RWPE2 (cell line): Measurements from ENCODE around the gene MUC4.

Experiments used
- ATAC-seq: fragments of 200-7000 bp; cut with Tn5 transposase; 3 replicates; pipeline ENCODE4 v1.9.1; 2021; ENCODE audit warnings: low read depth
- DNase-seq: peaks from one replicate; pipeline ENCODE4 v3.0.0-alpha.2; 2020; ENCODE audit warnings: low spot score
- H3K27ac ChIP-seq: fragments of 450-650 bp; 2 replicates; pipeline ENCODE4 v1.5.1; 2017; ENCODE audit warnings: mild to moderate bottlenecking; ENCODE audit not compliant: poor library complexity, severe bottlenecking
- H3K27me3 ChIP-seq: fragments of 250-450 bp; sonication (Bioruptor Pico); 2 replicates; pipeline ENCODE4 v1.5.1; 2021; ENCODE audit warnings: mild to moderate bottlenecking, moderate library complexity; ENCODE audit not compliant: insufficient read depth, poor library complexity, severe bottlenecking
- H3K36me3 ChIP-seq: fragments of 250-450 bp; sonication (Bioruptor Pico); 2 replicates; pipeline ENCODE4 v1.5.1; 2020; ENCODE audit warnings: low read depth, mild to moderate bottlenecking, moderate library complexity
- H3K4me1 ChIP-seq: fragments of 250-450 bp; sonication (Bioruptor Pico); 2 replicates; pipeline ENCODE4 v1.5.1; 2021; ENCODE audit warnings: mild to moderate bottlenecking, moderate library complexity; ENCODE audit not compliant: insufficient read depth, poor library complexity, severe bottlenecking
- H3K4me3 ChIP-seq: fragments of 250-450 bp; sonication (Bioruptor Pico); 2 replicates; pipeline ENCODE4 v1.5.1; 2021; ENCODE audit warnings: mild to moderate bottlenecking, moderate library complexity; ENCODE audit not compliant: severe bottlenecking
- H3K9me3 ChIP-seq: fragments of 250-450 bp; sonication (Bioruptor Pico); 2 replicates; pipeline ENCODE4 v1.5.1; 2021; ENCODE audit warnings: mild to moderate bottlenecking, moderate library complexity; ENCODE audit not compliant: severe bottlenecking
- CTCF ChIP-seq: fragments of 450-650 bp; IDR thresholded peaks from one replicate; pipeline ENCODE4 v1.5.1; 2017; ENCODE audit warnings: mild to moderate bottlenecking, moderate library complexity; ENCODE audit not compliant: poor library complexity, severe bottlenecking

Gene MUC4

GRCh38 chr3:195853036-195853435, 41.3 kb upstream of the MUC4 start:
- Histone ChIP-seq H3K9me3 (no peaks in the 10 kb centered on the region), H3K27ac (no peak overlapping the region), H3K4me3 (no peak overlapping the region), H3K27me3 (no peaks in the 10 kb centered on the region), H3K4me1 (no peaks in the 10 kb centered on the region), H3K36me3 (no peaks in the 10 kb centered on the region)
- ATAC-seq (no peak), DNase-seq (no peak)
- TF ChIP-seq CTCF: no peak

- no peak overlapping the region for H3K4me3 ChIP-seq
- peak; percentile 99 for TF ChIP-seq CTCF
- no peak for DNase-seq
Observed at GRCh38 chr3:195850857-195851543, 39.3 kb upstream of the MUC4 start.

GRCh38 chr3:195849322-195850074, 37.8 kb upstream of the MUC4 start:
- Histone ChIP-seq H3K4me1 (peaks cover 4% of the 10 kb centered on the region), H3K36me3 (no peaks in the 10 kb centered on the region), H3K27ac (no peak overlapping the region), H3K9me3 (no peaks in the 10 kb centered on the region), H3K4me3 (no peak overlapping the region), H3K27me3 (no peaks in the 10 kb centered on the region)
- peak; percentile 52 for ATAC-seq
- TF ChIP-seq CTCF: peak; percentile 70
- DNase-seq: no peak

More at GRCh38 chr3:195850857-195851543, 39.3 kb upstream of the MUC4 start:
- Histone ChIP-seq H3K4me1 (peaks cover 4% of the 10 kb centered on the region), H3K27ac (no peak overlapping the region), H3K36me3 (no peaks in the 10 kb centered on the region), H3K27me3 (no peaks in the 10 kb centered on the region), H3K9me3 (no peaks in the 10 kb centered on the region)
- peak; percentile 69 for ATAC-seq

- ATAC-seq: peak; percentile 78
- Histone ChIP-seq H3K27me3 (no peaks in the 10 kb centered on the region), H3K27ac (no peak overlapping the region), H3K9me3 (no peaks in the 10 kb centered on the region), H3K4me3 (no peak overlapping the region), H3K36me3 (no peaks in the 10 kb centered on the region), H3K4me1 (peaks cover 4% of the 10 kb centered on the region)
- no peak for TF ChIP-seq CTCF
- DNase-seq: no peak
Observed at GRCh38 chr3:195847055-195847950, 35.6 kb upstream of the MUC4 start.
